ENCODE results near the gene TBPL2. TPM values are rescaled to one million over a fixed set of nuclear protein-coding genes. Genes with fewer than 3 reads are reported as not detected.

Gene TBPL2
- total RNA-seq, 1 donor from 2014 or later, result not detected

GRCh38 chr14:55370883-55371455 lies 69.4 kb downstream of the TBPL2 start:
- intact Hi-C loops (cut with micrococcal nuclease), result no loop called here

- intact Hi-C loops (cut with micrococcal nuclease), result no loop called here
Observed at GRCh38 chr14:55366271-55366670, 74.1 kb downstream of the TBPL2 start.

Other genes starting within 250 kb of the TBPL2 start
- gene DLGAP5, start 249.0 kb downstream of the TBPL2 start, total RNA-seq, result 63.4 and 68.1 TPM in 2 replicates
- gene FBXO34, start 169.2 kb downstream of the TBPL2 start, total RNA-seq, result 19.9 and 21.9 TPM in 2 replicates
- 5.1 and 5.3 TPM in 2 replicates for gene ATG14, start 28.8 kb downstream of the TBPL2 start, total RNA-seq
- gene KTN1, start 139.6 kb upstream of the TBPL2 start, total RNA-seq, result 97.1 and 99.1 TPM in 2 replicates